Measurements from ENCODE around the gene SYK.

GRCh38 chr9:90836411-90837080, 34.9 kb downstream of the SYK start:
- TF ChIP-seq CTCF (conservative IDR thresholded peaks at IDR 0.05; ENCODE audit: low read length) (no peak), EZH2phosphoT487 (IDR thresholded peaks at IDR 0.05; ENCODE audit: borderline replicate concordance) (no peak)
